HEK293T (cell line): ENCODE results near the gene DRD1.
"Not testable (repeated sequence)": the region's sequence is repeated elsewhere in the genome, so short reads cannot be mapped to it uniquely, and the experiment has no call there.

Source experiments
- CTCF ChIA-PET: fragments of 350-600 bp; formaldehyde crosslinking; extraction: SDS; loops from one replicate; lab custom pipeline; 2021; ENCODE audit warnings: antibody characterized with exemption, inconsistent platforms; lab: Yijun Ruan, JAX
- POLR2A ChIA-PET: fragments of 350-600 bp; formaldehyde crosslinking; extraction: SDS; loops from one replicate; lab custom pipeline; 2020; ENCODE audit warnings: antibody characterized with exemption, inconsistent platforms; lab: Yijun Ruan, JAX
- DNase-seq: peaks from one replicate; pipeline ENCODE4 v3.0.0; 2012; ENCODE audit warnings: mixed read lengths; ENCODE audit errors: extremely low spot score
- ARNT ChIP-seq: fragments of 450-650 bp; IDR thresholded peaks from 2 replicates; pipeline ENCODE4 v1.6.1; 2017; ENCODE audit warnings: mild to moderate bottlenecking
- BHLHE40 ChIP-seq: fragments of 450-650 bp; IDR thresholded peaks from 2 replicates; pipeline ENCODE4 v1.6.1; 2016; ENCODE audit warnings: mild to moderate bottlenecking, moderate library complexity, borderline replicate concordance
- CTBP1 ChIP-seq: fragments of 450-650 bp; IDR thresholded peaks from 2 replicates; pipeline ENCODE4 v1.6.1; 2016; ENCODE audit warnings: borderline replicate concordance
- ELF4 ChIP-seq: fragments of 450-650 bp; IDR thresholded peaks from 2 replicates; pipeline ENCODE4 v1.6.1; 2017; ENCODE audit warnings: antibody characterized with exemption
- FOXA1 ChIP-seq: fragments of 450-650 bp; IDR thresholded peaks from 2 replicates; pipeline ENCODE4 v1.6.1; 2016; ENCODE audit warnings: mild to moderate bottlenecking
- FOXK2 ChIP-seq: fragments of 450-650 bp; IDR thresholded peaks from 2 replicates; pipeline ENCODE4 v1.6.1; 2016; ENCODE audit warnings: mild to moderate bottlenecking
- FOXM1 ChIP-seq: fragments of 450-650 bp; IDR thresholded peaks from 2 replicates; pipeline ENCODE4 v1.6.1; 2017; ENCODE audit warnings: mild to moderate bottlenecking, borderline replicate concordance
- HDGF ChIP-seq: fragments of 450-650 bp; IDR thresholded peaks from 2 replicates; pipeline ENCODE4 v1.6.1; 2017; ENCODE audit warnings: antibody characterized with exemption, borderline replicate concordance
- L3MBTL2 ChIP-seq: fragments of 450-650 bp; conservative IDR thresholded peaks from 2 replicates; pipeline ENCODE4 v1.6.1; 2016; ENCODE audit warnings: mild to moderate bottlenecking
- LEF1 ChIP-seq: fragments of 450-650 bp; IDR thresholded peaks from 2 replicates; pipeline ENCODE4 v1.6.1; 2017; ENCODE audit warnings: mild to moderate bottlenecking, borderline replicate concordance
- NFRKB ChIP-seq: fragments of 450-650 bp; IDR thresholded peaks from 2 replicates; pipeline ENCODE4 v1.6.1; 2016; ENCODE audit warnings: mild to moderate bottlenecking, moderate library complexity
- SP1 ChIP-seq: fragments of 450-650 bp; IDR thresholded peaks from 2 replicates; pipeline ENCODE4 v1.6.1; 2017
- SUZ12 ChIP-seq: fragments of 450-650 bp; IDR thresholded peaks from 2 replicates; pipeline ENCODE4 v1.6.1; 2016; ENCODE audit warnings: mild to moderate bottlenecking
- TARDBP ChIP-seq: fragments of 450-650 bp; IDR thresholded peaks from 2 replicates; pipeline ENCODE4 v1.6.1; 2016
- ZNF384 ChIP-seq: fragments of 450-650 bp; IDR thresholded peaks from 2 replicates; pipeline ENCODE4 v1.6.1; 2016
- TF ChIP-seq, protein P1 (sequence below): fragments of 450-650 bp; IDR thresholded peaks from 2 replicates; pipeline ENCODE4 v1.6.1; 2016

DRD1 gene

GRCh38 chr5:175448276-175448675, 4.3 kb upstream of the DRD1 start:
- TF ChIP-seq ELF4 = no peak
- no peak for TF ChIP-seq LEF1
- TF ChIP-seq TARDBP = no peak
- no peak for TF ChIP-seq FOXM1
- no peak for TF ChIP-seq FOXA1
- no peak for TF ChIP-seq NFRKB
- TF ChIP-seq SP1 = no peak
- TF ChIP-seq ARNT = no peak
- TF ChIP-seq BHLHE40 = no peak
- TF ChIP-seq, protein P1, sequence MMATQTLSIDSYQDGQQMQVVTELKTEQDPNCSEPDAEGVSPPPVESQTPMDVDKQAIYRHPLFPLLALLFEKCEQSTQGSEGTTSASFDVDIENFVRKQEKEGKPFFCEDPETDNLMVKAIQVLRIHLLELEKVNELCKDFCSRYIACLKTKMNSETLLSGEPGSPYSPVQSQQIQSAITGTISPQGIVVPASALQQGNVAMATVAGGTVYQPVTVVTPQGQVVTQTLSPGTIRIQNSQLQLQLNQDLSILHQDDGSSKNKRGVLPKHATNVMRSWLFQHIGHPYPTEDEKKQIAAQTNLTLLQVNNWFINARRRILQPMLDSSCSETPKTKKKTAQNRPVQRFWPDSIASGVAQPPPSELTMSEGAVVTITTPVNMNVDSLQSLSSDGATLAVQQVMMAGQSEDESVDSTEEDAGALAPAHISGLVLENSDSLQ = no peak
- TF ChIP-seq L3MBTL2 = no peak
- TF ChIP-seq FOXK2 = no peak
- TF ChIP-seq ZNF384 = no peak
- no peak for TF ChIP-seq HDGF
- no peak for TF ChIP-seq SUZ12
- CTCF ChIA-PET = interaction anchor here (0.6 to 2.2 kb wide), 2 partner anchors 16 to 21 kb away, joined by 3 to 13 read pairs; no protein-coding TSS in a partner anchor
- no peak for DNase-seq
- POLR2A ChIA-PET = no interaction called here

DNA sequence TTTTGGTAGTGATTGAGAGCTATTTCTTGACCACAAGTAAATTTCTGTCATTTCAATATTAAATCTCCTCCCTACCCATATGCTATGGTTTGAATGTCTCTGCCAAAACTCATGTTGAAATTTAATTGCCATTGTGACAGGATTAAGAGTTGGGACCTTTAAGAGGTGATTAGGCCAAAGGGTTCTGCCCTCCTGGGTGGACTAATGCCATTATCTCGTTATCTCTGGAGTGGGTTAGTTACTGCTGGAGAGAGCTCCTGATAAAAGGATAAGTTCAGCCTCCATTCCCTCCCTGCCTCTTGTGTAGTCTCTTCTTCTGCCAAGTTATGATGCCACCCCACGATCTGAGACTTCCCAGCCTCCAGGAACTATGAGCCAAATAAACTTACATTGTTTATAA, 3.6 kb upstream of the DRD1 start:
- CTCF ChIA-PET = interaction anchor here (0.6 to 2.2 kb wide), 2 partner anchors 17 to 22 kb away, joined by 3 to 13 read pairs; no protein-coding TSS in a partner anchor
- no peak for TF ChIP-seq L3MBTL2
- POLR2A ChIA-PET = no interaction called here
- no peak for DNase-seq

- DNase-seq, POLR2A ChIA-PET, CTCF ChIA-PET: not testable (repeated sequence)
These were observed 2.4 kb upstream of the DRD1 start for GRCh38 chr5:175446378-175446777.

DNA sequence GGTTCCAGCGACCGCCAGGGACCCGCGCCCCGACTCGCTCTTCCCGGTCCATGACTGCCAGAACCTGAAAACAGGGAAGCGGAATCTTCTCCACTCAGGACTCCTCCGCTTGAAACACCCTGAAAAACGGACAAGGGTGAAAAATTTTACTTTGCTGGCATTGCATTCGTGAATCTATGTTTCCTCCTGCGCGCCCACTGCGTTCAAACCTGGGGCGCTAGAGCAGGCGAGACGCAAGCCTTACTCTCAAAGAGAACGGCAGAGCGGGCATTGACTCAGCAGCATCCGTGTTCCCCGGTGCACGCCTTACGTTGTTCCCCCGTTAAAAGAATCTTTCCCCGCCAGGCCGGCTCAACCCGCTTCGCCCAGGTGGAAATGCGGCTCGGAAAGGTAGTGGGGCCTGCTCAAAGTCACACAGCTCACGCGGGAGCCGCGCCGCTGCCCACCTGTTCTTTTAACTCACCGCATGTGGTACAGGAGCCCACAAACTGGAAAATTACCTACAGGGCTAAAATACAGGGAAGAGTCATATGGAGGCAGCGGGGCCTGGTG, 999 bp upstream of the DRD1 start:
- no peak for DNase-seq
- ChIA-PET POLR2A (no interaction called here), CTCF (no interaction called here)
- TF ChIP-seq HDGF (no peak), ARNT (no peak), NFRKB (no peak), L3MBTL2 (no peak), SUZ12 (no peak)
- TF ChIP-seq, protein P1 = no peak

- no peak for DNase-seq
- ChIA-PET CTCF (interaction anchor here (0.9 to 1.3 kb wide), 6 partner anchors 9 to 533 kb away, joined by 3 to 6 read pairs (median 3); no protein-coding TSS in a partner anchor), POLR2A (interaction anchor here (1.0 kb wide), 1 partner anchor 46 kb away, joined by 3 read pairs; no protein-coding TSS in a partner anchor)
- no peak for TF ChIP-seq FOXM1
- TF ChIP-seq L3MBTL2 = no peak
- TF ChIP-seq TARDBP = no peak
- no peak for TF ChIP-seq SUZ12
- no peak for TF ChIP-seq CTBP1
- no peak for TF ChIP-seq ZNF384
- TF ChIP-seq ARNT = no peak
- TF ChIP-seq FOXA1 = no peak
- no peak for TF ChIP-seq LEF1
- no peak for TF ChIP-seq ELF4
- no peak for TF ChIP-seq HDGF
- TF ChIP-seq, protein P1 = no peak
These were observed 395 bp downstream of the DRD1 start for GRCh38 chr5:175443514-175444059.

DNA sequence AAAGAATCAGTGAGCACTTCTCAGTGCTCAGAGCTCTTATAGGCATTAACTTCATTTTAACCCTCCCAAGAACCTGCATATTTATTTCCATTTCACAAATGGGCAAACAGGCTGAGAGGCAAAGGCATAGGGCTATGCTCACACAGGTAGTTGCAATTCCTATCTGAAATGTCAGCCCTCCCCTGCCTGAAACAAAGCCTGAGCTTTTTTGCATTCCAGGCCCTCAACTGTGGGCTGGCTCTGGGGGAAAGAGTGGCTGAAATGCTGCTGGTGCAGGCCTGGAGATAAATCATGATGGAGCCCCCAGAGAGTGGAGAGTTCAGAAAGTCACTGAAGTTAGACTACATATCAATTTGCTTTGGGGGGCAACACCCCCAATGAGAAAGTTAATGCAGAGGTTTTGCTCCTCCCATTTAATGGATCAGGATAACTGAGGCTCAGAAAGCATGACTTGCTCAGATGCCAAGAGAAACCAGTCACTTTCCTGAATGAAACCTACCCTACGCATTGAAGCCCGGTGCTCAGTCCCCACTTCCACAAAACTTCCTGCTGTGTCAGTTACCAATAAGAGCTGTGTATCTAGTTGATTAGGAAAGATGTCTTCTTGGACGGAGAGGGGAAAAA, 5.6 kb downstream of the DRD1 start:
- POLR2A ChIA-PET = no interaction called here
- DNase-seq = no peak
- TF ChIP-seq BHLHE40 (no peak), FOXM1 (no peak), CTBP1 (no peak), L3MBTL2 (no peak), FOXK2 (no peak), SUZ12 (no peak), ZNF384 (no peak), FOXA1 (no peak), HDGF (no peak), TARDBP (no peak), SP1 (no peak), ELF4 (no peak), ARNT (no peak), LEF1 (no peak), NFRKB (no peak)
- TF ChIP-seq, protein P1 = no peak
- CTCF ChIA-PET = no interaction called here
